ENCODE results near the gene ZNF418.

GRCh38 chr19:57903618-57904184 lies 31.5 kb downstream of the ZNF418 start:
- TF ChIP-seq KLF10 (tag by site-specific recombination; IDR thresholded peaks at IDR 0.05), result no peak
- no peak for TF ChIP-seq ZNF645 (tag by site-specific recombination; IDR thresholded peaks at IDR 0.05)
- TF ChIP-seq, protein P1, sequence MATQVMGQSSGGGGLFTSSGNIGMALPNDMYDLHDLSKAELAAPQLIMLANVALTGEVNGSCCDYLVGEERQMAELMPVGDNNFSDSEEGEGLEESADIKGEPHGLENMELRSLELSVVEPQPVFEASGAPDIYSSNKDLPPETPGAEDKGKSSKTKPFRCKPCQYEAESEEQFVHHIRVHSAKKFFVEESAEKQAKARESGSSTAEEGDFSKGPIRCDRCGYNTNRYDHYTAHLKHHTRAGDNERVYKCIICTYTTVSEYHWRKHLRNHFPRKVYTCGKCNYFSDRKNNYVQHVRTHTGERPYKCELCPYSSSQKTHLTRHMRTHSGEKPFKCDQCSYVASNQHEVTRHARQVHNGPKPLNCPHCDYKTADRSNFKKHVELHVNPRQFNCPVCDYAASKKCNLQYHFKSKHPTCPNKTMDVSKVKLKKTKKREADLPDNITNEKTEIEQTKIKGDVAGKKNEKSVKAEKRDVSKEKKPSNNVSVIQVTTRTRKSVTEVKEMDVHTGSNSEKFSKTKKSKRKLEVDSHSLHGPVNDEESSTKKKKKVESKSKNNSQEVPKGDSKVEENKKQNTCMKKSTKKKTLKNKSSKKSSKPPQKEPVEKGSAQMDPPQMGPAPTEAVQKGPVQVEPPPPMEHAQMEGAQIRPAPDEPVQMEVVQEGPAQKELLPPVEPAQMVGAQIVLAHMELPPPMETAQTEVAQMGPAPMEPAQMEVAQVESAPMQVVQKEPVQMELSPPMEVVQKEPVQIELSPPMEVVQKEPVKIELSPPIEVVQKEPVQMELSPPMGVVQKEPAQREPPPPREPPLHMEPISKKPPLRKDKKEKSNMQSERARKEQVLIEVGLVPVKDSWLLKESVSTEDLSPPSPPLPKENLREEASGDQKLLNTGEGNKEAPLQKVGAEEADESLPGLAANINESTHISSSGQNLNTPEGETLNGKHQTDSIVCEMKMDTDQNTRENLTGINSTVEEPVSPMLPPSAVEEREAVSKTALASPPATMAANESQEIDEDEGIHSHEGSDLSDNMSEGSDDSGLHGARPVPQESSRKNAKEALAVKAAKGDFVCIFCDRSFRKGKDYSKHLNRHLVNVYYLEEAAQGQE (tag by site-specific recombination; IDR thresholded peaks at IDR 0.05), result no peak
- TF ChIP-seq, protein P2, sequence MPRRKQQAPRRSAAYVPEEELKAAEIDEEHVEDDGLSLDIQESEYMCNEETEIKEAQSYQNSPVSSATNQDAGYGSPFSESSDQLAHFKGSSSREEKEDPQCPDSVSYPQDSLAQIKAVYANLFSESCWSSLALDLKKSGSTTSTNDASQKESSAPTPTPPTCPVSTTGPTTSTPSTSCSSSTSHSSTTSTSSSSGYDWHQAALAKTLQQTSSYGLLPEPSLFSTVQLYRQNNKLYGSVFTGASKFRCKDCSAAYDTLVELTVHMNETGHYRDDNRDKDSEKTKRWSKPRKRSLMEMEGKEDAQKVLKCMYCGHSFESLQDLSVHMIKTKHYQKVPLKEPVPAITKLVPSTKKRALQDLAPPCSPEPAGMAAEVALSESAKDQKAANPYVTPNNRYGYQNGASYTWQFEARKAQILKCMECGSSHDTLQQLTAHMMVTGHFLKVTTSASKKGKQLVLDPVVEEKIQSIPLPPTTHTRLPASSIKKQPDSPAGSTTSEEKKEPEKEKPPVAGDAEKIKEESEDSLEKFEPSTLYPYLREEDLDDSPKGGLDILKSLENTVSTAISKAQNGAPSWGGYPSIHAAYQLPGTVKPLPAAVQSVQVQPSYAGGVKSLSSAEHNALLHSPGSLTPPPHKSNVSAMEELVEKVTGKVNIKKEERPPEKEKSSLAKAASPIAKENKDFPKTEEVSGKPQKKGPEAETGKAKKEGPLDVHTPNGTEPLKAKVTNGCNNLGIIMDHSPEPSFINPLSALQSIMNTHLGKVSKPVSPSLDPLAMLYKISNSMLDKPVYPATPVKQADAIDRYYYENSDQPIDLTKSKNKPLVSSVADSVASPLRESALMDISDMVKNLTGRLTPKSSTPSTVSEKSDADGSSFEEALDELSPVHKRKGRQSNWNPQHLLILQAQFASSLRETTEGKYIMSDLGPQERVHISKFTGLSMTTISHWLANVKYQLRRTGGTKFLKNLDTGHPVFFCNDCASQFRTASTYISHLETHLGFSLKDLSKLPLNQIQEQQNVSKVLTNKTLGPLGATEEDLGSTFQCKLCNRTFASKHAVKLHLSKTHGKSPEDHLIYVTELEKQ (tag by site-specific recombination; IDR thresholded peaks at IDR 0.05; ENCODE audit: borderline replicate concordance), result no peak
- no peak for TF ChIP-seq HOXA7 (CRISPR knock-in tag; IDR thresholded peaks at IDR 0.05; ENCODE audit: borderline replicate concordance)
- TF ChIP-seq ZNF214 (tag by site-specific recombination; IDR thresholded peaks at IDR 0.05; ENCODE audit: borderline replicate concordance), result no peak
- TF ChIP-seq ZNF354C (tag by site-specific recombination; IDR thresholded peaks at IDR 0.05; ENCODE audit: borderline replicate concordance, low read depth), result no peak
- TF ChIP-seq ZFP41 (tag by site-specific recombination; IDR thresholded peaks at IDR 0.05; ENCODE audit: borderline replicate concordance), result no peak
- TF ChIP-seq ZNF24 (tag by site-specific recombination; IDR thresholded peaks at IDR 0.05), result no peak
- TF ChIP-seq ZSCAN30 (tag by site-specific recombination; IDR thresholded peaks at IDR 0.05), result no peak
- TF ChIP-seq CTCF (tag by site-specific recombination; IDR thresholded peaks at IDR 0.05), result no peak
